Upper lobe of right lung (tissue), 1 donor: ENCODE measurements around the gene PIK3R6. TPM values are rescaled to one million over a fixed set of nuclear protein-coding genes. Genes with fewer than 3 reads are reported as not detected.

ENCODE experiments used
- ATAC-seq: fragments of 200-7000 bp; cut with Tn5 transposase; one replicate; pipeline ENCODE4 v1.9.1; 2020; ENCODE audit warnings: mild to moderate bottlenecking, moderate library complexity
- DNase-seq: peaks from one replicate; pipeline ENCODE4 v3.0.0-alpha.2; 2020
- H3K27ac ChIP-seq: fragments of 200-600 bp; one replicate; pipeline ENCODE4 v1.8.0; 2022
- H3K27me3 ChIP-seq: fragments of 200-600 bp; one replicate; pipeline ENCODE4 v1.8.0; 2022; ENCODE audit warnings: mild to moderate bottlenecking
- H3K36me3 ChIP-seq: fragments of 200-600 bp; one replicate; pipeline ENCODE4 v1.8.0; 2022
- H3K4me1 ChIP-seq: fragments of 200-600 bp; one replicate; pipeline ENCODE4 v1.8.0; 2022
- H3K4me3 ChIP-seq: fragments of 200-600 bp; one replicate; pipeline ENCODE4 v1.8.0; 2022; ENCODE audit warnings: mild to moderate bottlenecking
- H3K9me3 ChIP-seq: fragments of 200-600 bp; one replicate; pipeline ENCODE4 v1.8.0; 2022
- intact Hi-C: fragments of 100-400 bp; cut with DNase I; formaldehyde crosslinking; loops from one replicate; pipeline ENCODE4 v1.11.0; 2022
- total RNA-seq: library from RNA; stranded (reverse); fragmentation: NEBNext Ultra II Directional; extraction: Animal tissue kit (Norgen Biotek cat#: 25700); gene quantifications from one replicate; pipeline ENCODE4 v1.2.1, GENCODE V29; 2021
- TF ChIP-seq, protein P1 (sequence below): fragments of 200-600 bp; IDR thresholded peaks from one replicate; pipeline ENCODE4 v1.8.0; 2022; ENCODE audit warnings: antibody characterized with exemption
- donor health status: DM: no; HTN: yes; CAD: no; lungs with severe emphysema.

The PIK3R6 gene
- total RNA-seq, 1 donor from 2014 or later: 2.7 TPM

DNA sequence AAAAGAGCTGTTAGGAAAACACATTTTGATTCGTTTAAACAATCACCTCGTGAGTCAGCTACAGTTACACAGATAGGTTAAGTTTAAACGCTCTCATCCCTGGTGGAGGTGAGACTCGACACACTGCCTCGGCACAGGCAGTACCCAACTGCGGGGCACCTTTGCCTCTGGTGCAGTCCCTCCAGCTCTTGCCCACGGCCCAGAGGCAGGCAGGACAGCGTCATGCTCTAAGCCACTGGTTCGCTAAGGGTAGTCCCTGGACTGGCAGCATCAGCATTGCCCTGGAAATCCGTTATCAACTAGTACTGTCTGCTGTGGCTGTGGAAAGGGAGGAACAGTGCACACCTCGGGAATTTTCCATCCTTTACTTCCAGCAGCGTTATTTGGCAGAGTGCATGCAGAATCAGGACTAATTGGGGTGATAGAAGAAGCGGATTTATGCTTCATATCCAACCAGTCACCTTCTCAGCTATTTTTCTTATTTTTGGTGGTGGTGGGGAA is 3.7 kb upstream of the PIK3R6 start:
- ATAC-seq (no peak), DNase-seq (no peak)
- no peaks in the 10 kb centered on the region for H3K36me3 ChIP-seq
- TF ChIP-seq, protein P1, sequence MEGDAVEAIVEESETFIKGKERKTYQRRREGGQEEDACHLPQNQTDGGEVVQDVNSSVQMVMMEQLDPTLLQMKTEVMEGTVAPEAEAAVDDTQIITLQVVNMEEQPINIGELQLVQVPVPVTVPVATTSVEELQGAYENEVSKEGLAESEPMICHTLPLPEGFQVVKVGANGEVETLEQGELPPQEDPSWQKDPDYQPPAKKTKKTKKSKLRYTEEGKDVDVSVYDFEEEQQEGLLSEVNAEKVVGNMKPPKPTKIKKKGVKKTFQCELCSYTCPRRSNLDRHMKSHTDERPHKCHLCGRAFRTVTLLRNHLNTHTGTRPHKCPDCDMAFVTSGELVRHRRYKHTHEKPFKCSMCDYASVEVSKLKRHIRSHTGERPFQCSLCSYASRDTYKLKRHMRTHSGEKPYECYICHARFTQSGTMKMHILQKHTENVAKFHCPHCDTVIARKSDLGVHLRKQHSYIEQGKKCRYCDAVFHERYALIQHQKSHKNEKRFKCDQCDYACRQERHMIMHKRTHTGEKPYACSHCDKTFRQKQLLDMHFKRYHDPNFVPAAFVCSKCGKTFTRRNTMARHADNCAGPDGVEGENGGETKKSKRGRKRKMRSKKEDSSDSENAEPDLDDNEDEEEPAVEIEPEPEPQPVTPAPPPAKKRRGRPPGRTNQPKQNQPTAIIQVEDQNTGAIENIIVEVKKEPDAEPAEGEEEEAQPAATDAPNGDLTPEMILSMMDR: no peak
- H3K4me1 ChIP-seq: no peaks in the 10 kb centered on the region
- no peak overlapping the region for H3K27ac ChIP-seq
- no peaks in the 10 kb centered on the region for H3K9me3 ChIP-seq
- H3K27me3 ChIP-seq: peaks cover 17% of the 10 kb centered on the region
- H3K4me3 ChIP-seq: no peak overlapping the region
- intact Hi-C loops: no loop called here

DNA sequence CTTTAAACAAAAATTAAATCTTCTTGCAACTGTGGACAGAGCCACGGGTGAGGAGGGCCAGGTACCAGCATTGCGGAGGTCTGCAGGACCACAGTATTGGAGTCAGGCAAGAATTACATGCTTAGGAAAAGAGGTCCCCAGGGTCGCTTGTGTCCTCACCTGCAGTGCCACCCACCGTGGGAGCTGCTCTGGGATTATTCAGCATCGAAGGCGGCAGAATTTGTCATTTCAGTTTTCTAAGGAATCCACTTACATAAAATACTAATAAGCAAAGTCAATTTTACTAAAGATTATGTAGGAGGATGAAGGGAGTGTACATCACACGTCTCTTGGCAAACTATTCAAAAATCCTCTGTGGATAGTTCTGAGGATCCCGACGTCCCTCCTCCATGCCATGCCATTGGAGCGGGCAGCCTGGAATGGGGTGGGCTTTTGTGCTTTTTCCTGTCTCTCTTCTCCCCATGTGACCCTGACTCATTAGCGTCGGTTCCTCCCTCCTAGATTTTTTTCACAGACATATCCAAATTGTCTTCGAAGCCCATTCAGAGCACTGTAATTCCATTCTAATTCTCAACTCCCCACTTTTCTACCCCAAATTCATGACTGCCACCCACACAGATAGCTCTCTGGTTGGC is 3.0 kb upstream of the PIK3R6 start:
- ATAC-seq (no peak), DNase-seq (no peak)
- no peak overlapping the region for H3K4me3 ChIP-seq
- H3K27ac ChIP-seq: no peak overlapping the region
- intact Hi-C loops: no loop called here
- H3K4me1 ChIP-seq: no peaks in the 10 kb centered on the region
- TF ChIP-seq, protein P1: no peak
- H3K36me3 ChIP-seq: no peaks in the 10 kb centered on the region
- peaks cover 11% of the 10 kb centered on the region for H3K27me3 ChIP-seq
- H3K9me3 ChIP-seq: no peaks in the 10 kb centered on the region

DNA sequence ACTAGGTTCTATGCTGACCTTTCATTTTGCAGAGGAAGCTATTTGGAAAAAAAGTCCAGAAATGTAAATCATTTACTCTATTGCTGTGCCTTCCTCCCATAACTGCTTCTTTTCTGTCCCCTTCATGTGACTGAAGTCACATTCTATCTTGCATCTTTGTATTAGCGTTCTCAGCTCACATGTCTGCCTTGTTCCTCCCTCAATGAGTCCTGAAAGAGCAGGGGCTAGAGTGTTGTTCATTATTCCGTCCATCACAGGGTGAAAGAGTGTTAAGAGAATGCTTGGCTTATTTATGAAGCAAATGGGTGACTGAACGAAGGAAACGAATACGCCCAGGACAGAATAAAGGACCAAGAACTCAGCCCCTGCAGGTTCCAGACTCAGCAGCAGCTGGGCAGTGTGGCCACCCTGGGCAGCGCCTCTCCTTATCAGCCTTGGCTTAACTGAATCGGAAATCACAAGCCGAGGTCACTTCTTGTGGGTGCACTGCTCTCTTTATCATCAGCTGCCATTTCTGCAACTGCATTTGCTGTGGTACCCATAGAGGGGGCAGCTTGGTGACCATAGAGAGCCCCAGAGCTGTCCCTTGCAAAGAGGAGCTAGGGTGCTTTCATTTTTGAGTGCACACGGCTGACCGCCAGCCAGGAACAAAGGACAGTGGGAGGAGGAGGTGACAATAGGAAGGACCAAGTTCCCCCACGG is 1.8 kb upstream of the PIK3R6 start:
- ATAC-seq: no peak
- peaks cover 6% of the 10 kb centered on the region for H3K27me3 ChIP-seq
- no peak overlapping the region for H3K27ac ChIP-seq
- no peaks in the 10 kb centered on the region for H3K36me3 ChIP-seq
- H3K4me1 ChIP-seq: no peaks in the 10 kb centered on the region
- TF ChIP-seq, protein P1: no peak
- no peak for DNase-seq
- H3K9me3 ChIP-seq: no peaks in the 10 kb centered on the region
- H3K4me3 ChIP-seq: no peak overlapping the region
- intact Hi-C loops: no loop called here

DNA sequence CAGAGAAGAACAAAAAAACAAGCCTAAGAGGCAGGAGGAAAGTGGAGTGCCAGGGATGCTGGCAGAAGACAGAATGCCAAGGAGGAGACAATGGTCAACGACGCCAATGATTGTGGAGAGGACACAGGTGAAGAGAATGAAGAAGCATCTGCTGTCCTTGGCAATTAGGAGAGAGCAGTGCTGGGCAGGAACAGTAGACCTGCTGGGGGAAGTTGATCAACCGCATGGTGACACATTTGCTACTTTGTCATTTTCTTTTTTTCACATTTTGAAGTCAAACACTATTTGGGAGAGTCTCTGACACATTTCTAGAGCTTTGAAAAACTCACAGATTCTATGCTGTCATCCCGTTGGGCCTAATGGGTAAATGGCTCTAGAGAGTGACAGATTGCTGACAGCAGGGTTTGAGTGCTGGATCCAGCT is 1.1 kb upstream of the PIK3R6 start:
- no peak overlapping the region for H3K4me3 ChIP-seq
- intact Hi-C loops: no loop called here
- DNase-seq (no peak), ATAC-seq (no peak)
- no peak overlapping the region for H3K27ac ChIP-seq
- H3K4me1 ChIP-seq: no peaks in the 10 kb centered on the region
- H3K27me3 ChIP-seq: peaks cover 6% of the 10 kb centered on the region
- H3K36me3 ChIP-seq: no peaks in the 10 kb centered on the region
- H3K9me3 ChIP-seq: no peaks in the 10 kb centered on the region
- TF ChIP-seq, protein P1: no peak

DNA sequence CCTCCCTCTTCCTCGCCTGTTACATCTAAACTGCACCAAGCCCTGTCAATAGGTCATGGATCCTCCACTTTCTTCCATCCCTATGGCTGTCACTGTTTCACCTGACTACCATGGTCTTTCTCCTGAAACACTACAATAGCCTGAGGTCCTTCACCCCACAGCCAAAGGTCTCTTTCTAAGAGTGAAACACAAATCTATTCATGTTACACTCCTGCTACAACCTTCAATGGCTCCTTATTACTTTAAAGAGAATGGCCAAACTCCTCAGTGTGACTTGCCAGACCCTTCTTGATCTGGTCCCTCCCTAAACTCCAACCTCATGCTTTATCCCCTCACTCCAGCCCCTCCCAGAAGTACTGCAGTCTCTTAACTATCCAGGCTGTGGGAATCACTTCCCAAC is 618 bp upstream of the PIK3R6 start:
- no peaks in the 10 kb centered on the region for H3K9me3 ChIP-seq
- DNase-seq (no peak), ATAC-seq (no peak)
- intact Hi-C loops: no loop called here
- H3K27me3 ChIP-seq: peaks cover 6% of the 10 kb centered on the region
- TF ChIP-seq, protein P1: no peak
- no peaks in the 10 kb centered on the region for H3K4me1 ChIP-seq
- H3K4me3 ChIP-seq: no peak overlapping the region
- H3K27ac ChIP-seq: no peak overlapping the region
- H3K36me3 ChIP-seq: no peaks in the 10 kb centered on the region
